ENCODE results near the gene LILRA2.

GRCh38 chr19:54606230-54606629 is 32.6 kb downstream of the LILRA2 start:
- TF ChIP-seq CTCF (IDR thresholded peaks at IDR 0.05; ENCODE audit: poor library complexity, severe bottlenecking) (no peak), EP300 (conservative IDR thresholded peaks at IDR 0.05; ENCODE audit: poor library complexity, severe bottlenecking) (no peak), REST (IDR thresholded peaks at IDR 0.05; ENCODE audit: borderline replicate concordance) (no peak), EZH2 (IDR thresholded peaks at IDR 0.05; ENCODE audit: borderline replicate concordance, insufficient read depth, low read length, poor library complexity, severe bottlenecking) (no peak), MXI1 (conservative IDR thresholded peaks at IDR 0.05; ENCODE audit: poor library complexity, severe bottlenecking) (no peak), POLR2AphosphoS5 (IDR thresholded peaks at IDR 0.05) (no peak), RAD21 (conservative IDR thresholded peaks at IDR 0.05) (no peak)
